GM21390 (cell line): Measurements from ENCODE around the gene NR1I3.
A peak's percentile ranks its signal among the peaks of the same experiment; 100 is the strongest.

Experiments
- ATAC-seq: cut with Tn5 transposase; IDR thresholded peaks from one replicate; pipeline ENCODE4 v1.9.1; 2021; ENCODE audit not compliant: unreplicated experiment

NR1I3 gene

DNA sequence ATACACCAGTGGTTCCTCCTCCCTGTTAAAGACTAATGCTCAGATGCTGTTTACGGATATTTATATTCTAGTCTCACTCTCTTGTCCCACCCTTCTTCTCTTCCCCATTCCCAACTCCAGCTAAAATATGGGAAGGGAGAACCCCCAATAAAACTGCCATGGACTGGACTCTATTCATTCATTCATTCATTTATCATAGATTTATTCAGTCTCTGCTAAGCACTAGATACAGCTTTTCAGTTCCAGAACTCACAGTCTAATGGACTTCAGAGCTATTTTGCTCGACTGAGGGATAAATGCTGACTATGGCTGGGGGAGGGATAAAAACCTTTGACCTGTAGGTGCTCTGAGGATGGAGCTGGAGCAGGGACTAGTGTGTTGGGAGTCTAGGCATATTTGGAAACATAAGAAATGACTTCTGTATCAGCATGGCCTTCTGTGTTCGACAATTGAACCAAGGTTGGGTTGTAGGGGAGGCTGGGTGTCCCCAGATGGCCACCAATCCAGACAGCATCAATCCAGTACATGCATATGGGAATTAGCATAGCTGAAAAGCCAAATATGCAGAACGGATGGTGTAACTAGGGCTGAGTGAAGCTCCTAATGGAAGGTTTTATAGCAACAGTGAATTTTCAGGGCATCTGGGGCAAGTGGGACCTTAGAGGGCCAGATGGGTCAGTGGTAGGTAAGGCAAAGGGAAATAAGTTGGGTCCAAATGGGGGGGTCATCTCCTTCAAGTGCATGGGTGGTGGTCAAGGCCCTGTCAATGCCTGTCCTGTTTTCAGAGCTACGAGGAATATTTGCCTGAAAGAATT is 18.7 kb downstream of the NR1I3 start:
- no peak for ATAC-seq

DNA sequence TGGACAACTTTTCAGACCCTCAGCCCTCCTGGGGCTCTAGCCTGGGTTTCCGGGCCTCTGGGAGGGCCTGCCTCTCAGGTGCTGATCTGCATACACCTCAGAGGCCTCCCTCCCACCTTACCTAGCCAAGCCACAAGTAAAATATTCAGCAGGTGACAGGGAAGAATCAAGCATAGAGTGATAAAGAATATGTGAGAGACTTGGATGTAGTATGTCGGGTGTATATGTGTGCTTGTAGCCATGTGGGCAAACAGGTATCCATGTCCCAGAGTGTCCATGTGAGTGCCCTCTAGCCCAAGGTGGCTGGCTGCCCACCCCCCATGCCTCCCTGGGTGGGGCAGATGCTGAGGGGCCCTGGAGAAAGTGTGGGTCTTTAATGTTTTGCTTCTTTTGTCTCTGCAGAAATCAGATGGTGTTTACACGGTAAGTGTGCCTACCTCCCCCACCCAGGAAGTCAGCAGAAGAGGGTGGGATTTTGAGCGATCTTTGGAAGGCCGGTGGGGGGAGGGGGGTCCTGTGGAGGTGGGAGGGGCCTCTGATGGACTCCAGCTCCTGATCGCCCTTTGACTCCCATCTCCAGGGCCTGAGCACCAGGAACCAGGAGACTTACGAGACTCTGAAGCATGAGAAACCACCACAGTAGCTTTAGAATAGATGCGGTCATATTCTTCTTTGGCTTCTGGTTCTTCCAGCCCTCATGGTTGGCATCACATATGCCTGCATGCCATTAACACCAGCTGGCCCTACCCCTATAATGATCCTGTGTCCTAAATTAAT is 19.5 kb downstream of the NR1I3 start:
- no peak for ATAC-seq

DNA sequence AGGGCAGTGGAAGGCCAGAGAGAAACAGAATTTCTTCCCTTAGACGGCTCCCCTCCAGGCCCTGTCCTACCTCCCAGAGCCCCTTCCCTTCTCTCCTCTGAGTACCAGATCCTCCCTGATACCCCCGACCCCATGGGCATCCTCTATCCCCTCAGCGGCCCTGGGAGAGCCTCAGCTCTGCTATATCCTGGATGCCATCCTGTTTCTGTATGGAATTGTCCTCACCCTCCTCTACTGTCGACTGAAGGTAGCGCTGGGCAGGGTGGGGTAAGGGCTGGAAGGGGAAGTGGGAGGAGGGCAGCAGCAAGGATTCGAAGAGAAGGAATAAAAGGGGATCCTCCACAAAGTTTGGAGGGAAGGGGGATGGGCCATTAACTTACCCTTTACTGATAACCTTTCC is 20.2 kb downstream of the NR1I3 start:
- no peak for ATAC-seq

DNA sequence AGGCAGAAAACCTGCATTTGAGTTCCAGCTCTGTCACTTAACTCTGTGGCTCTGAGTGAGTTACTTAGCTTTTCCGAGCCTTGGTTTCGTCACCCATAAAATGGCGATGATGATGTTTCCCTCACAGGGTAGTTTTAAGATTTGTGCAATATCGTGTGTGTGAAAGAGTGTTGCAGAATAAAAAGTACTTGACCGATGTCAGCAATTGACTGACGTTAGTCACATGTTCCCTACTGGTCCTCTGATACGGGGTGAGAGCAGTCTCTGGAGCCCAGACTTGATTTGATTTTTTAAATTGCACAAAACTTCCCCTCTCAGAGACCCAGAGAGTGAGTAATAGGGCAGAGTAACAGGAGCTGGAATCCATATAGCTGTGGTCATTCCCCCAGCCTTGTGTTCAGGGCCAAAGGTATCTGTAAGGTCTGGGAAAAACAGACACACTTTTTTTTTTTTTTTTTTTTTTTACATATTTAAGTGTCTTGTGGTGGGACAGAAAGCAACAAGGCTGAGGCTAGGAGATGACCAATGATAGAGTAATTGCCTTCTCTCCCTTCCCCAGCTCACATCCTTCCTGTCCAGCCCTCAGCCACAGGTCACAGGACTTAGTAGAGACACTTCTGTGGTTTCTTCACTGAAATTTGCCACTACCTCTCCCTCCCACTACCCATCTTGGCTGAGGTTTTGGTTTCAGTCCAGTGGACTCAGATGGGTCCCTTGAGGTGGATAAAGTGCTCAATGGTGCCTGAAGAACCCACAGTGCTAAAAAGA is 20.9 kb downstream of the NR1I3 start:
- peak; percentile 81 for ATAC-seq

DNA sequence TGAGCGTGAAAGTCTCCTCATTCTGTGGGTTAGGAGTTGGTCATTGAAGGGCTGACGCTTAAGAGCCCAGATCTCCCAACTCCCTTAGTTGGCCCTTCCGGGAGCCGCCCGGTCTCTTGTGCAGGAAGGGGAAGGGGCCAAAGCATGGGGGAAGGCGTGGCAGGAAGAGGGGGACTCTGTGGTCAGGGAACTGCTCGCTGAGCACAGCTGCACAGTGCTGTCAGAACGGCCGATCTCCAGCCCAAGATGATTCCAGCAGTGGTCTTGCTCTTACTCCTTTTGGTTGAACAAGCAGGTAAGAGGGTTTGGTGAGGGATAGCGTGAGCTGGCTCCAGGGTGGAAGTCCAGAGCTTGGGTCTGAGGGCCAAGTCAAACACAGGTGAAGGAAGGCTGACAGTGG is 22.9 kb downstream of the NR1I3 start, which contains the start of gene FCER1G:
Gene FCER1G (plus strand): TSS at position 220 of the 400 bp plus-strand sequence. CDS start 27 bp downstream, at position 247.
- ATAC-seq: no peak

DNA sequence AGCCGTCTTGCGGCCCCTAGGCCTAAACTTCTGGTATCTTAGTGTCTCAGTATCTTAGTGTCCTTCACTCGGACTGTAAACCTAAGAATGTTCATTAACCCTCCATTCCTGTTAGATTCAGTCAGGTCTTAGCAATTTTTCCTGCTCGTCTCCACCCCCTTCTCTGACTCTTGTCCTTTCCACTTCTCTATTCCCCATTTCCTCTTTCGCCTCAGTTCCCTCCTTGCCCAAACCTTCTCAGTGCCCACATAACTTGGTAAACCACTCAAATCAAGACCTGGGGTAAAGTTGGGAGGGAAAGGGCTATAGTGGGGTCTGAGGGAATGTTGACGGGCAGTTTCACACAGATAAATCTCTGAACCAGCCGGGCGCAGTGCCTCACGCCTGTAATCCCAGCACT is 23.6 kb downstream of the NR1I3 start:
- no peak for ATAC-seq

DNA sequence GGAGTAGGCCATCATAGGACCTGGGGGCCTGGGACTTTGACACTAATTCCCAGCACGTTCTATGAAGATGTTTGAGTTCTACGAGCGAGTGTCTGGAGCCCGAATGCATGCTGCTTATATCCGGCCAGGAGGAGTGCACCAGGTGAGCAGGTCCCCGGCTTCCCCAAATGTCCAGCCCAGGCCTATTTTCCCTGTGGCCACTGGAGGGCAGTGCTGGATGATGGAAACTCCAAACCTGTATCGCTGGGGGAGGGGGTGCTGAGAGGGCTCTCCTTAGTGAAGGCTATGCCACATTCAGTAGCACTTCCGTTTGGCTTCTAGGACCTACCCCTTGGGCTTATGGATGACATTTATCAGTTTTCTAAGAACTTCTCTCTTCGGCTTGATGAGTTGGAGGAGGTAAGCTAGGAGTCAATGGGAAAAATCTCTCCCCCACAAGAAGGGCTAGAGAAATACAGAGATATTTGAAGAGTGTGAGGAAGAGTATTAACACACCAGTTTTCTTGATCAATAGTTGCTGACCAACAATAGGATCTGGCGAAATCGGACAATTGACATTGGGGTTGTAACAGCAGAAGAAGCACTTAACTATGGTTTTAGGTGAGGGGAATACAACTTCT is 28.1 kb downstream of the NR1I3 start:
- ATAC-seq: no peak

DNA sequence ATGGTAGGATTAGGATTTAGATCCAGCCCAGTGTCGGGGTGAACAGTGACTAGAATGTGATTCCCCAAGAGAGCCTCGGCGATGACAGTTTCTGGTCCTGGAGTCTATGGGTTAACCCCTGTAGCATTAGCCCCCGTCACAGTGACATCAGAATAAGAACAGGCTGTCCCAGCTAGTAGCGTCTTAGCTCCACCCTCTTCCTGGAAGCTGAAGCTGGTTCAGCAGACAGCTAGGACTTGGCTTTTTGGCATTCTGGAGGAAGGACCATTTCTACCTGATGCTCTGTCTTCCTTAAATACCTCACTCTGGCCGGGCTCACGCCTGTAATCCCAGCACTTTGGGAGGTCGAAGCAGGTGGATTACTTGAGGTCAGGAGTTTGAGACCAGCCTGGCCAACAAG is 30.8 kb downstream of the NR1I3 start:
- no peak for ATAC-seq

DNA sequence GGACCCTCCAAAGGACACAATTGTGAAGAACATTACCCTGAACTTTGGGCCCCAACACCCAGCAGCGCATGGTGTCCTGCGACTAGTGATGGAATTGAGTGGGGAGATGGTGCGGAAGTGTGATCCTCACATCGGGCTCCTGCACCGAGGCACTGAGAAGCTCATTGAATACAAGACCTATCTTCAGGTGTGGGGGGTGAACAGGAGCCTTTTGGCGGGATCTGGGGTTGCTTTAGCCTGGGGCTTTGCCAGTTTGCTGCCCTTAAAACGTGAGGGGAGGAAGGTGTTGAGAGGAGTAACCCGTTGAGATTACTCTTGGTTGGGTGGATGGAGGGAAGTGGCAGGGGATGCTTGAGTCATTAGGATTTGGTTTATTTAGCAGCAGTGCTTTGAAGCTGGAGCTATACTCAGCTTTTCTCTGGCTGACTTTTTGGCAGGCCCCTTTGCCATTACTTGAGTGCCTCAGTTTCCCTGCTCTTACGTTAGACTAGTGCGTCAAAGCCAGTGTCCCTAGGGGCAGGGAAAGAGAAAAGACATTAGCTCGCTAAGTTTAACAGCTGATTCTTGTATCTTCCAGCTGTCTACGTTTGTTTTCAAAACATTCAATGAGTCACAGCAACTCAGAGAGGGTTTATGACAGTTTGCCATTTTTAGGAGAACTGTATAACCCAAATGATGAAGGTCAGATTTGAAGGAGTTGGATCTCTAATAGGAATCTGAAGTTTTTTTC is 31.4 kb downstream of the NR1I3 start:
- ATAC-seq: no peak

DNA sequence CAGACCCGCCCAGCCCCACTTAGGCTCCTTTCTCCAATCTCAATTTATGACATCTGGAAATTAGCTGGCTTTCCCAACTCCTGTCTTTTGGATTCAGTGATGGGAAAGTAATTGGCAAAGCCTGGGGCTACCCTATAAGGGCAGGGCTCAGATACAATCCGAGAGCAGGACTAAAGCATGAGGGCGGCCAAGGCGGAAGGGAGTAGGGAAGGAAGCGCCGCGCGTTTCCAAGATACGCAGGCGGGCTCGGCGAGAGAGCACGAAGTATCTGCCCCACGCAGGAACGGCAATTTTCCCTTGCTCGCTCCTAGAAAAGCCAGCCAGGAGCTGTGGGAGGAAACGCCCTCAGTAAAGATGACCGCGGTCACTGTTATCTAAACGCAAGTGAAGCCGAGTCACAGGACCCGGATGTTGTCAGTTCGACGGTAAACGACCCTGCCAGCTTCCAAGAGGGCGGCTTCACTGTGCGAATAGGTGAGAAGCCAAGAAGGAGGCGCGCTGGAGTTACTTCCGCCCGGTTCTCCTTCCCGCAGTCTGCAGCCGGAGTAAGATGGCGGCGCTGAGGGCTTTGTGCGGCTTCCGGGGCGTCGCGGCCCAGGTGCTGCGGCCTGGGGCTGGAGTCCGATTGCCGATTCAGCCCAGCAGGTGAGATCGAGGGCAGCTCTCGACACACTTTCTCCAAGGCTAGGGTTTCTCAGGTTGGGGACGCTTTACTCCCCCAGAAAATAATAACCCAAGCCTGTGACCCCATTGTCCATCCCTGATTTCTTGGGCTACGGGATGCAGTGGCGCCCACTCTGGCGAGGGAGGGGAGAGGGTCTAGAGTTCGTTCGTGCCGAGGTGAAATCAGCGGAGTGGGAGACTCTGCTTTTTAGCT is 35.9 kb downstream of the NR1I3 start, which contains the start of gene NDUFS2:
Gene NDUFS2 (plus strand): TSS at position 532 of the 877 bp plus-strand sequence. CDS start 19 bp downstream, at position 551.
- peak; percentile 98 for ATAC-seq

DNA sequence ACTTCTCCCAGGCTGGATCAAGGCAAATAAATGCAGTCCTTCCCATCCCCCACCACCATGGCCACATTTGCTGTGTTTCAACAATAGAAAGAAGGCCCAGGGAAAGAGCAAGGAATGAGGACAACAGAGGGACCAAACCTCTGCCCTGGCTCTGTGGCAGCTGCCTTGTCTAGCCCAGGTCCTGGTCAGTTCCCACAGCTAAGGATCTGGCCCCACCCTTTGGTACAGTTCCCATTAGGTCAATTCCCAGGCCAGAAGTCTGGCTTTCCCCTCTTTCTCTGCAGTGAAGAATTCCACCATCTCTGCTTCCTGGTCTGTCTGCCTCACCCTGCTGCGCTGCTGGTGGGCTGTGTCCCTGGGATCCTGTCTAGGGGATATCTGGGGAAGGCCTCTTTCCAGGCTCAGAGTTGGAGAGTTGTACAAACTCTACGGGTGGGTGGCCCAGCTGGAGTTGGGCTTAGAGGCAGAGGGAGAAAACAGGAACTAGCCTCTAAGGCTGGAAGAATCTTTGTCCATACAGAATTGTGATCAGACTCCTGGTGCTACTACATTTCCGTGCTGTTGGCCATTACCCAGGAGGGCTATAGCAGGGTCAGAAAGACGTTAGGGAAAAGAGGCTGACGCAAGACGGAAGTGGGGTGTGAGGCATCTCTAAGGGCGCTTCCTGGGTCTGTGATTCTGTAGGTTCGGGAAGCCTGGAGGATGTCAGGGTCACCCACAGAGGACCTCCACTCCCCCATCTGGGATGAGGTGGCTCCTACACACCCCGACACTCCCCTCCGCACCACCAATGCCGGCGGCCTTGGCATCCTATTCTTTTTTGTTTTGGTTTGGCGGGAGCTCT is 36.8 kb downstream of the NR1I3 start:
- no peak for ATAC-seq

DNA sequence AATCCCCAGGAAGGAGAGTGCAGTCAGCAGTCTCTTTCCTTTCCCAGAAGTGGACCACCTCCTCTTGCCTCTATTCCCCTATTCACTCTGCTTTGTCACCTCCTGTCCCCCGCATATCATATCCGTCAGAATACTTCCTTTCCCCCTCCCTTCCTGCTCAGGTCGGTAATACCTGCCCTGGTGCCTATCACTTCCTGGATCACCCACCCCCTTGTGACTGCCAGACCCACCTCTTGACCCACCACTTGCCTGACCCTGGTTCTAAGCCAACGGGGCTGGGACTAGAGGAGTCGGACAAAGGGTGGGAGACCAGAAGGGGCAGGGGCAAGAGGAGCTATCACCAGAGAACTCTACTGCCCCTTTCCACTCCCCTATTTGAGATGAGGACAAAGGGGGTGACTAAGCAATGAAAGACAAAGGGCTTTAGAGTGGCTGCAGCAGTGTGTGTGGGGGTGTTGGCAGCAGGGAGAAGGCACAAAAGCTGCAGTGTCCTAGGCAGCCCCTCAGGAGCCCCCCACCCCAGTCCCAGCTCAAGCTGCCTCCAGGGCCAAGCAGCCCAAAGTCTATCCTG is 37.5 kb downstream of the NR1I3 start:
- no peak for ATAC-seq

DNA sequence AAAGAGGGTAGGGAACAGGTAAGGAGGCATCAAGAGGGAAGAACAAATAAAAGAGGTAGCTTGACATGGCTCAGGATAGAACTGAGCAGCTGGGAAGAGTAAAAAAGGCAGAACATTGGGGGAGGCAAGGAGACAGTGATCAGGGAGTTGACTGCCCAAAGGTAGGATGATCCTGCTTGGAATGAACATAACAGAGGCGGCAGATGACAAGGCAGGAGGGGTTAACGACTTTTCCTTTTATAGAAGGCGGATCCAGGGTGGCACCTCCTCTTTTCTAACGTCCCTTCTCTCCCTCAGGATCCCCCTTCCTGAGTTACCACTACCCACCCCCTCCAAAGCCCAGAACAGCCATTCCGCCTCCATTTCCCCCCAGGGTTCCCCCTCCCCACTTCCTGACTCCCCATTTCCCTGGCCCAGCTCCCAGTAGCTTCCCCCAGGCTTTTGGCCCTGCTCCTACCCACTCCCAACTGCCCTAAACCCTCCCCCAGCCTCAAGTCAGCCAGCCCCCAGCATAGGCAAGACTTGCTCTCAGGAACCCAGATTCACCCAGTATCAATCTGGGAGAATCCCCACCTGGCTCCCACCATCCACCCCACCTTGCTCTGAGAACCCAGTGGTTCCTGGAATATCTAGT is 38.4 kb downstream of the NR1I3 start:
- no peak for ATAC-seq

DNA sequence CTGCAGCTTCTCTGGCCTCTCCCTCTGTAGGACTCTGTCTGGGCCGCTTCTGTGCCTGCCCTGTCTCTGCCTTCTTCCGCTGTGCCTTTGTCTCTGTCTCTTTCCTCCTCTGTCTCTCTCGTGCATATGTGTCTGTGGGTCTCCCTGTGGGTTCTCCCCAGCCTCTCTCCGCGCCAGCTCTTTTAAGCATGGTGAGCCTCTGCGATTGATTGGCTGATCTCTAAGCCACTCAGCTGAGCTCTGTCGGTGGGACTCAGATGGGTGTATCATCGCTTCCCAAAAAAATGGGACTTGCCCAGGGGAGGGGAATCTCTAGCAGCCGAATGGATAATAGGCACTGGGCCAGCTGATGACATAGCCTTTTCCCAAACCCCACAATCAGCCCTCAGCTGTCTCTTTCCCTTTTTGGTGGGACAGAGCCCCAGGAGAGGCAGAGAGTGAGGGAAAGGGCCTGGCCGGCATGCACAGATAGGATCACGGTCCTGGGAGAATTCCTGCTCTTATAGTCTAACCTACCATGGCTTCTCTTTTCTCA is 39.0 kb downstream of the NR1I3 start, which contains the start of gene ADAMTS4:
Gene ADAMTS4 (minus strand): TSS at position 158 of the 535 bp plus-strand sequence. CDS start 427 bp downstream, outside the sequence.
- ATAC-seq: no peak

DNA sequence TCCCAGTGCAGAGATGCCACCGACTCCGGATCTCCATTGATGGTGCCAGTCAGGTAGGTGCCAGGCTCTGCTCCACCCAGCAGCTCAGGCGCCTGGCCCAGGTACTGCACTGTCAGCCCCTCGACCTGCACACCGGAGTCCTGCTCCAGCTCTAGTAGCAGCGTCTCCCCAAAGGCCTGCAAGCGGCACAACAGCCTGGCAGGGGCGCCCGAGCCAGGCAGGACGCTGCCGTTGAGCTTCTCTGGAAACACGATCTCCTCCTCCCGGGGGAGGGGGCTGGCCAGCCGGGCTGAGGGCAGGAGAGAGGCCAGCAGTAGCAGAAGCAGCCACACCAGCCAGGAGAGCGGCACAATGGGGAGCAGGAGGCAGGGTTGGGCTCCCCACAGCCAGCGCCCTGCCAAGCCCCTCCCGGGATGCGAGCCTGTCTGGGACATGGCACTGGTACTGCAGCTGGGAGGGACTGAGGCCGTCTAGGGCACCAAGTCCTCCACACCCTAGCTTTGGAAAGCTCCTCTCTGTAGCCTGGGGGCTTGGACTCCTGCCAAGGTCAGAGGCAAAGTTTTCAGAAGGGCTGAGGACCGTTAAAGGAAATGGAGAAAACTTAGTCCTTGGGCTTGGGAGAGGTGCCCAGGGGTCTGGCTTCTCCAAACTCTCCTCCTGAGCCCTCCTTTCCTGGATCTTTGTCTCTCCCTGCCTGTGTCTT is 39.7 kb downstream of the NR1I3 start:
- no peak for ATAC-seq

DNA sequence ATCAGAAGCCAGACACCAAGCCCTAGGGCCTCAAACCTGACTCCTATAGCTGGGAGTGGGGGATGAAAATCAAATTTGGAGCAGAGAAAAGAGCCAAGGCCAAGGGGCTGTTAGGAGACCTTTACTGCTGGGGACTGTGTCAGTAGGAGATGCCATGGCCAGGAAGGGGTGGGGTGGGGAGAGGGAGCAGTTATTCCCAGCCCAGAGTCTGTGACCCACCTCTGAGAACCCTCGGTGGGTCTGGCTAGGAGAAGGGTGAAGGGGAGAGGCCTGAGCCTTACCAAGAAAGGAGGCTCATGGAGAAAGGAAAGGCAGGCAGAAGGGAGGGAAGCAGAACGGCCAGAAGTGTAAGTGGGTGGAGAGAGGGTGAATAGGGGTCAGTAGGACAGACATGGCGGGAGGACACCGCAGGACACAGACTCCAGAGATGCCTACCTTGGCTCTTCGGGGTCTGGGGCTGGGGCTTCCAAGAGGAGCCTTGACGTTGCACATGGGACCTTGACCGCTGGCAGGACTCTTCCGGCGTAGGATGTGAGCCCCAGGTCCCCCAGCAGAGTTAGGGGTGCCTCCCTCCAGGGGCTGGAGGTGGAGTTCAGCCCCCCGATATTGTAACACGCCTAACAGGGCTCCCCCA is 40.3 kb downstream of the NR1I3 start:
- no peak for ATAC-seq
